ENCODE results near the gene GASK1A. TPM values are rescaled to one million over a fixed set of nuclear protein-coding genes. Genes with fewer than 3 reads are reported as not detected.
"Not testable (repeated sequence)": the region's sequence is repeated elsewhere in the genome, so short reads cannot be mapped to it uniquely, and the experiment has no call there.

GASK1A gene
- total RNA-seq, 1 donor from 2014 or later: 0.09 TPM

DNA sequence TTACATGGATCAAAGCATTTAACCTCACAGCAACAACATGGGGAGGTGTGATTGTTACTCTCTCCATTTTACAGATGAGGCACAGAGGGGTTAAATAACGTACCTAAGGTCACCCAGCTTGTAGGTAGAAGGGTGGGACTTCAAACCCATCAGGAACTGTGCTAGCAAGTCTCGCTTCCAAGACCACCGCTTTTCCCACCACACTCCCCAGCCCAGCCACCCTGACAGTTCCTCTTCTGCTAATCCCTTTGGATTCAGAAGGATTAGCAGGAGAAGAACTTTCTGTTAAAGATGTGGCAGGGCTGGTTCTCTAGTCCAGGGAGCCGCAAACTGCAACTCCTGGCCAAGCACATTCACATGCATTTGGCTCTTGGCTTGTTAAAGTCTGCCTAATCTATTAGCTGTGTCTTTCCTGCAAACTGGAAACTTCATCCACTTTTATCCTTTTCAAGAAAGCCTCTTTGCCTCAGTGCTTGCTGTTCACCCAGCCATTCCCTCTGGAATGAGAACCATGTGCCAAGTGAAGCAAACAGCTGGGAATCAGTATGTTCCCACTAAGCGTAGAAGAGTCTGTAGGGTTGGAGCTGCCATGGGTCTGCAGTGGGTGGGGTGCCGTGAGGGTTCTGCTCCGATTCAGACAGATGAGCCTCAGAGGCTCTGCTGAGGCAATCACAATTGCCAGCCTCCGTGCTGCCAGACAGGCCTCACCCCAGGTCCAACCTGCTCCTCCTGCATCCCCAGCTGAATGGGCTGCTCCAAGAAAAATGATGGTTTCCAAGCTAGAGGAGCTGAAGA lies 82.2 kb downstream of the GASK1A start:
- intact Hi-C loops (cut with micrococcal nuclease): no loop called here

DNA sequence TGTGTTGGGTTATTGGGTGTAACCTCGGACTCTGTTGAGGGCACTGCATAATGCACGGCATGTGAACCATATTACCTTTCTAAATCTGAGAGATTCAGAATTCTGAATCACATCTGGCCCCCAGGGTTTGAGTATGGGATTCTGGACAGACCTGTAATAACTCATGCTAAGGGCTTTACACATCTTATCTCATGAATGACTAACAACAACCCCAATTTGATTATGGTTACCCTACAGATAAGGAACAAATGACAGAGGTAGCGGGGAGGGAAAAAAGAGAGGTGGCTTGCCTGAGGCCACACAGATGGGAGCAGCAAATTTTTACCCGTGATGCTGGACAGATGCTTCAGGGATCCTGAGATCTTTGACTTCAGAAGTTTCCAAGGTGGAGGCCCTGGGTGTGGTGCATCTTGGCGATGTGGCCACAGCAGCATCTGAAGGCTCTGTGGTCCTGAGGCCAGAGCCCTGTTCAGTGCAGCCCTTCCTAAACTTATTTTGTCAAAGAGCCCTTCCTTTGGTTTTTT lies 83.0 kb downstream of the GASK1A start:
- intact Hi-C loops (cut with micrococcal nuclease): no loop called here

DNA sequence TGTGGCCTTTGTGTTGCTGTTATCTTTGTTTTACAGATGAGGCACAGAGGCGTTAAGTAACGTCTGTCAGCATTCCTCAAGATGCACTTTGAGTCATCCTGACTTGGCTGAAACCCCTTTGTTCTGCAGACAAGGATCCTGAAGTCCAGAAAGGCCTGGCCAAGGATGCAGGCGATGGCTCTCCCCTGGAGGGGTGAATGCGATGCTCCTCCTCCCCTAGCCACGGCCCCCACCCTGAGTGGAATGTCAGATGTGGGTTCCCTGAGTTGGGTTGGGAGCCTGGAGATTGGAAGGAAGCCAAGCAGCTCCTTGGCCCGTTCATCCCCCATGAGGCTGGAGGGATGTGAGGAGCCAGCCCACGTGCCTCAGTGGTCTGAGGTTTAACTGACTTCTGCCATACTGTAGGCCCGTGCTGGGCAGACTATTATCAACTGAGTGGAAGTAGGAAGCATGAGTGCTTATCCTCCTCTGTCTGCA lies 83.5 kb downstream of the GASK1A start:
- intact Hi-C loops (cut with micrococcal nuclease): no loop called here

DNA sequence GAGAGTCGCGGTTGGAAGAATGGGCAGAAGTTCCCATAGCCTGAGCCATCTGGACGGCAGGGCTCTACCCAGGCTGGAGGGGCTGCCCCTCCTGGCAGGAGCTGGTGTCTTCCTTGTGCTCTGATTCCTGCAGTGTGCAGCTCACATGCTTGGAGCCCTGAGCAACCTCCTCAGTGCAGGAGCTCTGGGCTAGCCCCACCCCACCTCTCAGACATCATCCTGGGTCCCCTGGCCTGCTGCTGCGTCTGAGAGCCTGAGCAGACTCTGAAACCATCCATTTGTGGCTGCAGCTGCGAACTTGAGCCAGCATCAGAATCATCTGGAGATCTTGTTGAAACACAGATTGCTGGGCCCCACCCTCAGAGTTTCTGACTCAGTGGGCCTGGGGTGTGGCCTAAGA lies 84.0 kb downstream of the GASK1A start:
- intact Hi-C loops (cut with micrococcal nuclease): no loop called here

DNA sequence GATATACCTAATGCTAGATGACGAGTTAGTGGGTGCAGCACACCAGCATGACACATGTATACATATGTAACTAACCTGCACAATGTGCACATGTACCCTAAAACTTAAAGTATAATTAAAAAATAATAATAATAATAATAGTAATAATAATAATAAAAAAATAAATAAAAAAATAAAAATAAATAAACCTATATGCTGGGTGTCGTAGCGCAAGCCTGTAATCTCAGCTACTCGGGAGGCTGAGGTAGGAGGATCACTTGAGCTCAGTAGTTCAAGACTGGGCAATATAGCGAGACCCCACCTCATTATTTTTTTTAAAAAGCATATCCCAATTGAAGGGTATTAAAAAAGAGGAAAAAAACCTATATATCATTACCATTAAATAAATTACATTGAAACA lies 91.6 kb downstream of the GASK1A start:
- intact Hi-C loops (cut with micrococcal nuclease): not testable (repeated sequence)

DNA sequence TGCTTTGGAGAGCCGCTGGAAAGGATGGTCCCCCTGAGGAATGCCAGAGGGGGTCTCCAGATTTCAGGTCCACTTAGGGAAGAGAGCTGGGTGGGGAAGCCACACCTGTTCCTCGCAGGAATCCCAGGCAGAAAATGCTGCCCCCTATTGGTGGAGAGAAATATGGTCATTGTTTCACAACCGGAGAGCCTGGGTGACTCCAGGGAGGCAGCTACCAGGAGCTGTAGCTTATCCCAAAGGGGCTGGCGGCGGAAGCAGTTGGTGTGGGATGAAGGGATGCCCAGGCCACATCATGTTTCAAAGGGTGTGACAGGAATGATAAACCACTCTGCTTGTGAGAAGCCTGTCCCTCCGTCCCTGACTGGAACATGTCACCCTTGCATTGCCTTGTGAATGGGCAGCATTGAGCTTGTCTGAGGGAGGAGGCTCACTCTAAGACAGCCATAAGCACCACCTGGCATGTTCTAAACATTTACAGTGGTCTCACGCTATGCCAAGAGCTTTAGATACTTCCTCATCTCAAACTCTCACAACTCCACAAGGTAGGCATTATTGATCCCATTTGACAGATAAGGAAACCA lies 92.3 kb downstream of the GASK1A start:
- intact Hi-C loops (cut with micrococcal nuclease): no loop called here

DNA sequence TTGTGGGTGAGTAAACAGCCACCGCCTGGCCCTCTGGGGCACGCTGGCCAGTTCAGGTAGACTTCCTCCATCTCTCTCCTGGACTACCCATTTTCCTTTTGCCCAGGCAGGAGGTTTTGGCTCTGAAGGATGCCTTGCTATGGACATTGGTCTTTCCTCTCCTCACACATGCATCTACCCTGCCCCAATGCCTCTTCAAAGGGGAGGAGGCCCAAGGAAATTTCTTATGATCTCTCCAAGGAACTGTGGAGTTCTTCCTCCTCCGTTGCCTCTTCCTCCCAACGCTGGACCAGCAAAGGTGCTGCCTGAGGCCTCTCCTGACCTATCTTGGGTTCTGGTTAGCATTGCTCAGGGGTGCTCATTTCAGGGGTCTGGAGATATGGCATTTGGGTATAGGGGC lies 93.2 kb downstream of the GASK1A start:
- intact Hi-C loops (cut with micrococcal nuclease): no loop called here

DNA sequence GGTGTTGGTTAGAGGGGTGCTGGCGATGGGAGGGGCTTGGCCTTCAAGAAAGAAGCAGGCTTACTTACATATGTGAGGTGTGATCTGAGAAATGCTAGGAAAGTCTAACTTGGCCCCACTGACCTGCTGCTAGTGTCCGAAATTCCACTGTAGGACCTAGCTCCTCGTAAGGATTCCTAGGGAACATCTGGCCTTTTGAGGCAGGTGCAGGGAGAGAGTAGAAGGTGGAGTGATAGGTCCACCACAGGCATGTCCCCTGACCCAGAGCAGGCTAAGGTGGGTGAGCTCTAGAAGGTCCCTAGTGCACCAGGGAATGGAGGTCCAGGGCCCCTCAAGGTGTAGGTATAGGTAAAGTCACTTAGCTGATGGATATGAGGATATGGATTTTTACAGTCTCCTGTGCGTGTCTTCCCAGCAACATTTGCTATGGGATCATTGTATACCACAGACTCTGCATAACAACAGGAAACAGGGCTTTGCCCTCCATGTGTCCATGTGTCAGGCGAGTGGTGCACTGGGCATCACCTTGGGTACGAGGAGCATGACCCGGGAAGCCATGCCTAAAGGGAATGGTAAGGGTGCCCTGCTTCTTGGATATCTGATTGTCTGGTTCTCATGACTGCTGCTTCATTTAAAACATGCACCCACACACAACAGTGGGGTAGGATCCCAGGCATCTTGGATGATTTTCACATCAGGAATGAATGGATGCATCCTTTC lies 94.2 kb downstream of the GASK1A start:
- intact Hi-C loops (cut with micrococcal nuclease): no loop called here

DNA sequence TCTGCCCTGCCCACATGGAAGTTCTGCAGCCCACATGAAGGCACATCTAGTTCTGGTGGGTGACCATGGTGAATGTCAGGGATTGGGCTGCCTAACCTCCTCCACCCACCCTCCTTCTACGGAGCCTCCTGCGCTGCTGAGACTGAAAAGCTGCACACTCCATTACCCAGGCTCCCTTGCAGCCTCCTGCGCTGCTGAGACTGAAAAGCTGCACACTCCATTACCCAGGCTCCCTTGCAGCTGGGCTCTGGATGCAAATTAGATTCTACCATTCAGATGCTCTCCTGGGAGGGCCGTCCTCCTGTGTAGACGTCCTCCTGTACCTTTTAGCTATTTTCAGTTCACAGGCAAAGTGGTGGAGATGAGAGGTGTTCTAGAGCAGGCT lies 94.7 kb downstream of the GASK1A start:
- intact Hi-C loops (cut with micrococcal nuclease): no loop called here

DNA sequence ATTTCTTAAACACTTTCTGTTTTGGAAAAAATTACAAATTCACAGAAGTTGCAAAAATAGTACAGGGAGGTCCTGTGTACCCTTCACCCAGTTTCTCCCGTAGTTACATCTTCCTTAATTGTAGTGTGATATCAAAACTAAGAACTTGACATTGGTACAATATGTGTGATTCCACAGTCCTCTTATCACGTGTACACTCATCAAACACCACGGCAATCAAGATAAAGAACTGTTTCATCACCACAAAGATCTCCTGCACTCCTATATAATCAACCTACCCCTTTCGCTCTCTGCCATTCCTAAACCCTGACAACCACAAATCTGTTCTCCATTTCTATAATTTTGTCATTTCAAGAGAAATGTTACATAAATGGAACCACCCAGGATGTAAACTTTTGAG lies 95.4 kb downstream of the GASK1A start:
- intact Hi-C loops (cut with micrococcal nuclease): no loop called here

DNA sequence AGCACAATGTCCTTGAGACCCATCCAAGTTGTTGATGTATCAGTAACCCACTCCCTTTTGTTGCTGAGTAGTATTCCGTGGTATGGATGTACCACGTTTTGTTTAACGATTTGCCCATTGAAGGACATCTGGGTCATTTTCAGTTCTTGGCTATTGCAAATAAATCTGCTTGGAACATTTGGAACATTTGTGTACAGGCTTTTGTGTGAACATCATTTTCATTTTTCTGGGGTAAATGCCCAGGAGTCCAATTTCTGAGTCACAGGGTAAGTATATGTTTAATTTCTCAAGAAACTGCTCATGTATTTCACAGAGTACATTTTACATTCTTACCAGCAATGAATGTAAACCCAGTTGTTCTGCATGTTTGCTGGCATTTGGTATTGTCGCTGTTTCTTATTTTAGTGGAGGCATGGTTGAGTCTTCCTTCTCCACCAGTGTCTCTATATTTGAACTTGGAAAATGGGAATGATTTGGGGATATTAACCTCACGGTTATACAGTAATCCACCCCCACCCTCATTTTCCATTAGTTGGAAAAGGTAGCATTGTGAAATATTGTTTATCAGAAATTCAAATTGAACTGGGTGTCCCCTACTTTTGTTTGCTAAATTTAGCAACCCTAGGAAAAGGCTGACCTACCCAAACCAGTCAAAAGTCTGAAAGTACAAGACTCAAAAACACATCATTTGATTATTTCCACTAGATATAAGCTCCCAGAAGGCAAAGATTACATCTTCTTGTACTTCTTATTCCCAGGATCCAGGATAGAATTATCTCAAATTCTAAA lies 96.0 kb downstream of the GASK1A start:
- intact Hi-C loops (cut with micrococcal nuclease): no loop called here

DNA sequence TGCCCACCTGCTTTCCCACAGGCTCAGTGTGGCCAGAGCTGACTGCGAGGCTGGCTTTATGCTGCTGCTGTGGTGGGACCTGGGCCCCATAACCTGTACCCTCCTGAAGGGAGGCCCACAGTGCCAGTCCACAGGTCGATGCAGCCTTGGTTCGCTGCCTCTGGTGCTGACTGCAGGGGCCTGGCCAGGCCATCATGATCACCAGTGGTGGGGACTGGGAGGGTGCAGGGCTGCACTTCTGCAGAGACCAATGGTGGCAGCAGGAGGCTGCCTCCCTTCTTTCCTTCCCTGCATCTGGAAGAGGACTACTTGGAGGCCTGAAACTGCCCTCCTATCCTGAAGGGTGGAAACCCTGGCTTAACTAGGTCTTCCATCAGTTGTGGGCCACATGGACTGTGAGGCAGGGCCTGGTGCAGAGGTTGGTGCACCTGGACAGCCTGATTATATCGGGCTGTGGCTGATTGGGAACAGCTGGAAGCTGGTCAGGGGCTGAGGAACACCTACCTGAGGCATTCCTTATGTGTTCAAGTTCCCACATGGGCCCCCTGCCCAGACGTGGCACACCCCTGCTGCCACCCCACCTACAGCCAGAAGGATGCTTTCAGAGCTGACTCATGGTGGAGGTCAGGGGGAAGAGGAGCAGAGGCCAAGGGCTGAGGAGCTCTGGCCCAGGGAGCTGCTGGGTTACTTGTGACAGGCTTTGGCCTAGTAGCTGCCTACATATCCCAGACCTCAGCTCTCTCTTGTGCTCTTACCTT lies 97.0 kb downstream of the GASK1A start:
- intact Hi-C loops (cut with micrococcal nuclease): no loop called here

DNA sequence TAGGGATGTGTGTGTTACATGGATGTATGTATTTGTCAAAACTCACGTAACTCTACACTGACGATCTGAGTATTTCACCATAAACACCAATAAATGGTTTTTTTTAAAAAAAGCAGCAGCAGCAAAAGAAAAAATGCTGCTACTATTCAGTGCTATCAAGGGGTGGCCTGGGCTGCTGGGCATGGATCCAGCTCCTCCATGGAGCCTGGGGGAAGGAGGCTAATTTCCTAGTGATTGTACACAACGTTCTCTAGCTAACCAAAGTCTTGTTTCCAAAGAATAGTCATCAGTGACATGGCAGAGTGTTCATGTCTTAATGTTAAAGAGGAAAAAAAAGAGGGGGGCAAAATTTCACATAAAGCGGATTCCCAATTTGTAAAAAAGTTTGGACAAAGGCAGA lies 97.7 kb downstream of the GASK1A start:
- intact Hi-C loops (cut with micrococcal nuclease): no loop called here

DNA sequence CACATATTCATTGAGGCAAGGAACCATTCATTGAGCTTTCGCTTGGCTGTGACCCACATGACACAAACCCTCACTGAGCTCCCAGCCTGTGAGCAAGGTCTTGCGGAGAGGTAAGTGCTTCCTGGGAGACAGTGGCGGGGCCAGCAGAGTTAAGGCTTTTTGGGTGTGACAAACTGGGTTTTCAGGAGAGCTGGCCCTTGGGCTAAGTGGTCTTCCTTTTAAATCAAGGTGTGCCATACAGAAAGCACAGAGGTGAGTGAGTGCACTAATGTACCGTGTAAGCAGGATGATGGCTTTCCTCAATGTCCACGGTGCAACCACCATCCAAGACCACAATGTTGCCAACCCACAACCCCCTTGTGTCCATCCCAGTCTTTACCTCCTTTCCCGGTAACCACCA lies 98.2 kb downstream of the GASK1A start:
- intact Hi-C loops (cut with micrococcal nuclease): no loop called here

DNA sequence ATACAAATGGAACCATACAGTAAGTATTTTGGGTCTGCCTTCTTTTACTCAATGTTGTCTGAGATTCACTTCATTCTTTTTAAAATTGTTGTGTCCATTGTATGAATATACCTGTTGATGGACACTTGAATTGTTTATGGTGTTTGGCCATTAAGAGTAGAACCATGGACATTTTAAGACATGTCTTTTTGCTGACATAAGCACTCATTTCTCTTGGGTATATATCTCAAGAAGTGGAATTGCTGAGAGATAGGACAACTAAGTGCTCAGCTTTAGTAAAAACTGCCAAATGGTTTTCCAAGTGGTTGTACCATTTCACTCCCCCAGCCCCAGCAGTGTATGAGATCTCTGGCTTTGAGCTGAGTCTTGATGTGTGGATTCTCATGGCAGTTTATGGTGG lies 98.6 kb downstream of the GASK1A start:
- intact Hi-C loops (cut with micrococcal nuclease): no loop called here

DNA sequence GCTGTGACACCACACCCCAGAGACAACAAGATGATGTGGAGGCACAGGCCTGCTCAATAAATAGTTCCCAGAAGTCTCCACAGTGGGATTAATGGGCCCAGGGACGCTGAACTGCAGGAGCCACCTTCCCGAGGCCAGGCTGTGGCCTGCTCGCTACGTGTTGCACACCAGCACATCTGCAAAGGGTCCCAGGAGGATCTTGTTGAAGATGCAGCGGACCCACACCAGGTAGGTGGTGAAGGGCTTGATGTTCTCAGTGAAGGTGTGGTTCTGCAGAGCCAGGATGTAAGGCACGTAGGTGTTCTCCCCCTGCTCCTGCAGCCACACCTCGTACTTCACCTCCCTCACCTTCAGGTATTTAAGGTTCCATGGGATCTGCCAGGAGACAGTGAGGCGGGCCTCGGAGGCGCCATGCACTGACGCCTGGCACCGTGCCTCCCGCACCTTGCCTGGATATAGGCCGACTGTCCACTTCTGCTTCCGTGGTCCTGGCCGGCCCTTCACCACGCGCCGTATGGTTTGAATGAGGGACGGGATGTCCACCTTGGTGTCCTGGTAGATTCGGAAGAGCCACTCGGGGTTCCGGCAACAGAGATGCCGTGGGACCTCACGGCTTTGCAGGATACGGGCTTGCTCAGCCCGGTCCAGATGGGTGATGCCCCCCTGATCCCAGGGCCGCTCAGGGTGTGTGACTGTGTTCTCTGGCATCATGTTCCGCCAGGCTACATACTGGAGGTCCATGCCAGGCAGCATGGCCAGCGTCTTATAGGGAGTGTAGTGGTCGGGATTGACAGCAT lies 100.6 kb downstream of the GASK1A start:
- intact Hi-C loops (cut with micrococcal nuclease): no loop called here

DNA sequence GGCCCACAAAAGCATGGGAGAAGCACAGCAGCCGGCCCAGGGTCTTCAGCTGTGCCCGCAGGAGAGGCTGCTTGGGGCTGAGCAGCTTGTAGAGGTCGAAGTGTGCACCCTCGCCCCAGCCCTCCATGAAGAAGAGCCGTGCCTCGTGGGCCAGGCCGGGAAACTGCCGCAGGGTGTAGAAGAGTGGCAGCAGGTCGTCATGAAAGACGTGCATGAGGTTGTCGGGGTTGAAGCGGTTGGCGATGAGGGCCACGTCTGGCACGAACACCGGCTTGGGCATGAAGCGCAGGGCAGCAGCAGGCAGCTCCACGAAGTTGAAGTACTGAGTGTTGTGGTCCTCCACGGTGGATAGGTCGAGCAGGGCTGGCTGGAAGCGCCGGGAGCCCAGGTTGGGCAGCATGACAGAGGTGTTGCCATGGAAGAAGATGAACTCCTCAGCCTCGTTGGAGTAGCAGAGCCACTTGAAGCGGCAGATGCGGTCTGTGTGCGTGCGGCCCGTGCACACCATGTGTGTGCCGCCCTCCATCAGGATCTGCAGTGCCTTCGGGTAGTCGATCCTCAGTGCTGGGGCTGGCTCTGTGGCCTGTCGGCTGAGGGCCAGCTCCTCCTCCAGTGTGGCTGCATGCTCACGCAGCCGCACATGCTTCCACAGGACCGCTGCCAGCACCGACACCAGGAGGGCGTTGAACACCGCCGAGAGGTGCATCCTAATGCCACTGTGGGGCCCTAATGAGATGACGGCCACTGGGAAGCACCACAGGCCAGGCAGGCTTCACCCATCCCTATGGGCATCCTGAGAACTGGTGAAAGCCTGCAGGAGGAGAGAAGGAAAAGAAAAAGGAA lies 101.8 kb downstream of the GASK1A start:
- intact Hi-C loops (cut with micrococcal nuclease): no loop called here

DNA sequence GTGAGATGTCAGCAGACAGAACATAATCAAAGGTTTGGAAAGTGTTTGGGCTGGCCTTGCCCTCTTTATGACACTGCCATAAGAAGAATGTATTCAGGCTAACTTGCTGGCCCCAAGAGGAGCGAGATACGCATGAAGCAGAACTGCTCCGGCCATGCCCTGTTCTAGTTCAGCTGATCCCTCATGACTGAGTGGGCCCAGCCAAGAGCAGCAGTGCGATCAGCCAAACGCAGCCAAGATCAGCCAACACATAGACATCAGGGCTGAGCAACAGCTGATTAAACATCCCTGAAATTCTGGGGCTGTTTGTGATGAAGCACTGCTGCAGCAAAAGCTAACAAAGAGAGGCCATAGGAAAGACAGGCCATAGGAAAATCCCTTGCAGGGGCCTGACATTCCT lies 102.7 kb downstream of the GASK1A start:
- intact Hi-C loops (cut with micrococcal nuclease): no loop called here

DNA sequence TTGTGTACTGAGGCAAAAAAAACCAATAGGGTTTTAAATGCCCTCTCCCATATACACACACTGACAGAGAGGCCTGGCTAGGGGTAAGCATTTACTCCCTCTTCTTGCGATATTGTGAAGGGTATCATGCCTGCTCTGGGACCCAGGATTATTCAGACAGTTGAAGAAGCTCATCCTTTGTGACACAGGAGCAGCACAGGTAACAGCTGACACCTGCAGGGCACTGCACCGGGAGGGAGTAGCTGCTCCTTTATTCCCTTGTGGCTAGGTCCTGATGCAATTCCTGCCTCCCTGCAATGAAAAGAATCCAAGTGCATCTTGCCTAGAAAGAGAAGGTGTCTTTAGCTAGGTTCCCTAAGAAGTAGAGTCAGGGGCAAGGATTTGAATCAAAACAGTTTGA lies 103.3 kb downstream of the GASK1A start:
- intact Hi-C loops (cut with micrococcal nuclease): no loop called here

Measured in T-helper 2 cell treated with Interferon-gamma antibody and Interleukin-4, amounts not matched to agents 100 ng/mL and 5 ng/mL, for 36 hours (primary cell).